ENCODE data around the gene CNTN2. TPM values are rescaled to one million over a fixed set of nuclear protein-coding genes. Genes with fewer than 3 reads are reported as not detected.

The CNTN2 gene
- total RNA-seq, 2 donors from 2014 or later, result 5.1 TPM; not detected in 1

- DNase-seq (ENCODE audit: low spot score), result no peak
- no peaks in the 10 kb centered on the region for H3K27me3 ChIP-seq (replicated peaks; ENCODE audit: insufficient read depth)
- H3K4me1 ChIP-seq (replicated peaks), result no peaks in the 10 kb centered on the region
- no peak overlapping the region for H3K27ac ChIP-seq
- TF ChIP-seq POLR2A (IDR thresholded peaks at IDR 0.05) (no peak), POLR2AphosphoS5 (IDR thresholded peaks at IDR 0.05) (no peak), CTCF (IDR thresholded peaks at IDR 0.05) (no peak)
- no peak overlapping the region for H3K4me3 ChIP-seq
- intact Hi-C loops (cut with DNase I), result no loop called here
- 84% methylated on average over 7 of the region's 7 CpGs for WGBS
- no peaks in the 10 kb centered on the region for H3K9me3 ChIP-seq
- H3K36me3 ChIP-seq, result no peaks in the 10 kb centered on the region
Measured at GRCh38 chr1:205032508-205032907, 10.5 kb upstream of the CNTN2 start.

- Histone ChIP-seq H3K36me3 (no peaks in the 10 kb centered on the region), H3K9me3 (no peaks in the 10 kb centered on the region), H3K4me1 (replicated peaks) (no peaks in the 10 kb centered on the region), H3K27me3 (replicated peaks; ENCODE audit: insufficient read depth) (peaks cover 5% of the 10 kb centered on the region), H3K27ac (no peak overlapping the region), H3K4me3 (no peak overlapping the region)
- 83% methylated on average over 9 of the region's 9 CpGs for WGBS
- intact Hi-C loops (cut with DNase I), result no loop called here
- DNase-seq (ENCODE audit: low spot score), result no peak
- TF ChIP-seq CTCF (IDR thresholded peaks at IDR 0.05), result no peak
- TF ChIP-seq POLR2AphosphoS5 (IDR thresholded peaks at IDR 0.05), result no peak
- no peak for TF ChIP-seq POLR2A (IDR thresholded peaks at IDR 0.05)
Measured at GRCh38 chr1:205037539-205037938, 5.5 kb upstream of the CNTN2 start.

- WGBS, result 88% methylated on average over 6 of the region's 6 CpGs
Measured at GRCh38 chr1:205038132-205038786, 4.8 kb upstream of the CNTN2 start.

GRCh38 chr1:205041001-205041715 lies 1.9 kb upstream of the CNTN2 start:
- H3K27ac ChIP-seq, result no peak overlapping the region
- TF ChIP-seq CTCF (IDR thresholded peaks at IDR 0.05), result no peak
- TF ChIP-seq POLR2A (IDR thresholded peaks at IDR 0.05), result no peak
- no peak for TF ChIP-seq POLR2AphosphoS5 (IDR thresholded peaks at IDR 0.05)

More at GRCh38 chr1:205038132-205038786, 4.8 kb upstream of the CNTN2 start:
- intact Hi-C loops (cut with DNase I), result no loop called here
- Histone ChIP-seq H3K27me3 (replicated peaks; ENCODE audit: insufficient read depth) (peaks cover 12% of the 10 kb centered on the region), H3K4me1 (replicated peaks) (no peaks in the 10 kb centered on the region), H3K27ac (no peak overlapping the region), H3K9me3 (no peaks in the 10 kb centered on the region), H3K36me3 (no peaks in the 10 kb centered on the region), H3K4me3 (no peak overlapping the region)
- TF ChIP-seq CTCF (IDR thresholded peaks at IDR 0.05) (no peak), POLR2A (IDR thresholded peaks at IDR 0.05) (no peak), POLR2AphosphoS5 (IDR thresholded peaks at IDR 0.05) (no peak)
- DNase-seq (ENCODE audit: low spot score), result no peak

More at GRCh38 chr1:205041001-205041715, 1.9 kb upstream of the CNTN2 start:
- DNase-seq (ENCODE audit: low spot score), result no peak
- Histone ChIP-seq H3K9me3 (no peaks in the 10 kb centered on the region), H3K4me3 (no peak overlapping the region), H3K4me1 (replicated peaks) (no peaks in the 10 kb centered on the region), H3K27me3 (replicated peaks; ENCODE audit: insufficient read depth) (peaks cover 18% of the 10 kb centered on the region), H3K36me3 (no peaks in the 10 kb centered on the region)
- WGBS, result 57% methylated on average over 4 of the region's 4 CpGs
- intact Hi-C loops (cut with DNase I), result no loop called here

Data from prostate gland (tissue), 2 donors.